Endothelial cell of umbilical vein (primary cell): Measurements from ENCODE around the gene STK10. TPM values are rescaled to one million over a fixed set of nuclear protein-coding genes. Genes with fewer than 3 reads are reported as not detected.

Experiments used
- BruUV-seq: library from RNA; stranded (reverse); fragments of 400-500 nt; replicated peaks from 2 replicates; lab custom pipeline; 2021; lab: Mats Ljungman, UMichigan
- CTCF ChIA-PET: fragments of 300-600, 350-600 bp; sonication (Branson Sonifier 250); formaldehyde crosslinking; loops from one replicate; lab custom pipeline; 2021; ENCODE audit warnings: antibody characterized with exemption, inconsistent platforms; lab: Charles Lee
- POLR2A ChIA-PET: fragments of 300-600, 350-600 bp; sonication (Branson Sonifier 250); formaldehyde crosslinking; loops from one replicate; lab custom pipeline; 2021; ENCODE audit warnings: antibody characterized with exemption, inconsistent platforms; lab: Charles Lee
- DNase-seq: peaks from one replicate; pipeline ENCODE4 v3.0.0-alpha.2; 2011; ENCODE audit warnings: low read depth, low spot score
- FAIRE-seq: peaks from 2 replicates; lab custom pipeline; 2011; peaks lifted over from hg19 to GRCh38; lab: Jason Lieb, UNC
- H2AFZ ChIP-seq: 2 replicates; pipeline ENCODE4 v1.6.0; 2012; ENCODE audit warnings: low read depth, low read length, control low read depth, inconsistent platforms
- H3K27ac ChIP-seq: 2 replicates; pipeline ENCODE4 v1.5.1; 2011; ENCODE audit warnings: low read depth, mild to moderate bottlenecking, control low read depth, low read length, moderate library complexity; ENCODE audit not compliant: insufficient read depth
- H3K27me3 ChIP-seq, 2 experiments: 2 replicates each; pipeline versions ENCODE4 v1.6.0 to v1.6.1; 2011; ENCODE audit warnings: low read length in 2 of 2, mixed read lengths in 1 of 2; ENCODE audit not compliant: control insufficient read depth in 2 of 2, insufficient read depth in 2 of 2
- H3K36me3 ChIP-seq, 2 experiments: 2 replicates in 1 of 2; 3 replicates in 1 of 2; pipeline ENCODE4 v1.5.1; 2011; ENCODE audit warnings: low read length in 2 of 2, mild to moderate bottlenecking in 1 of 2, moderate library complexity in 1 of 2; ENCODE audit not compliant: control insufficient read depth in 2 of 2, insufficient read depth in 2 of 2; ENCODE audit errors: extremely low read depth in 1 of 2
- H3K4me1 ChIP-seq: 3 replicates; pipeline ENCODE4 v1.5.1; 2011; ENCODE audit warnings: mild to moderate bottlenecking, low read length; ENCODE audit not compliant: control insufficient read depth, insufficient read depth; ENCODE audit errors: extremely low read depth
- H3K4me2 ChIP-seq: 2 replicates; pipeline ENCODE4 v1.6.1; 2011; ENCODE audit warnings: low read length, control low read depth, mixed read lengths; ENCODE audit not compliant: insufficient read depth
- H3K4me3 ChIP-seq, 3 experiments: fragments of 200-600 bp in 1 of 3; sonication (generic), shearing (Covaris generic) in 1 of 3; replicated peaks in 1 of 3; 2 replicates each; pipeline ENCODE4 v1.5.1; 2011 to 2016; ENCODE audit warnings: control low read depth in 3 of 3, low read length in 3 of 3, mild to moderate bottlenecking in 2 of 3, inconsistent platforms in 1 of 3, low read depth in 1 of 3, moderate library complexity in 1 of 3; ENCODE audit not compliant: insufficient read depth in 1 of 3
- H3K79me2 ChIP-seq: 2 replicates; pipeline ENCODE4 v1.6.0; 2012; ENCODE audit warnings: low read length, inconsistent platforms; ENCODE audit not compliant: control insufficient read depth, insufficient read depth
- H3K9ac ChIP-seq: replicated peaks from 2 replicates; pipeline ENCODE3; 2011; ENCODE audit warnings: low read length, control low read depth; ENCODE audit not compliant: insufficient read depth; ENCODE audit errors: extremely low read depth
- H3K9me1 ChIP-seq: replicated peaks from 3 replicates; pipeline ENCODE4 v1.6.0; 2011; ENCODE audit warnings: mild to moderate bottlenecking, low read length; ENCODE audit not compliant: control insufficient read depth, insufficient read depth; ENCODE audit errors: extremely low read depth
- H3K9me3 ChIP-seq: replicated peaks from 2 replicates; pipeline ENCODE4 v1.5.1; 2012; ENCODE audit warnings: low read length, inconsistent platforms; ENCODE audit not compliant: control insufficient read depth, insufficient read depth
- H4K20me1 ChIP-seq: replicated peaks from 2 replicates; pipeline ENCODE3; 2011; ENCODE audit warnings: mild to moderate bottlenecking, low read length; ENCODE audit not compliant: control insufficient read depth, insufficient read depth; ENCODE audit errors: extremely low read depth
- CTCF ChIP-seq, 2 donors: IDR thresholded peaks; 1 replicate in 1 of 2; 2 replicates in 1 of 2; pipeline ENCODE4 v1.5.1; 2011; ENCODE audit warnings: low read length in 2 of 2, mild to moderate bottlenecking in 2 of 2, moderate library complexity in 2 of 2, control low read depth in 1 of 2, inconsistent platforms in 1 of 2, low read depth in 1 of 2; ENCODE audit not compliant: insufficient read depth in 1 of 2; ENCODE audit errors: extremely low read depth in 1 of 2
- EZH2 ChIP-seq: IDR thresholded peaks from 2 replicates; pipeline ENCODE4 v1.6.1; 2012; ENCODE audit warnings: borderline replicate concordance, low read depth, mild to moderate bottlenecking, moderate library complexity, low read length, inconsistent platforms; ENCODE audit not compliant: severe bottlenecking
- FOS ChIP-seq: IDR thresholded peaks from 2 replicates; pipeline ENCODE4 v1.6.1; 2011; ENCODE audit warnings: mild to moderate bottlenecking, low read length, moderate library complexity, borderline replicate concordance; ENCODE audit not compliant: insufficient read depth
- JUN ChIP-seq: IDR thresholded peaks from 2 replicates; pipeline ENCODE4 v1.6.1; 2011; ENCODE audit warnings: borderline replicate concordance, low read depth; ENCODE audit not compliant: insufficient read length, insufficient read depth
- dilution Hi-C: fragments of 300-500 bp; cut with MboI; formaldehyde crosslinking; loops from one replicate; pipeline ENCODE4 v1.15.0; 2019; ENCODE audit warnings: low sequenced_read_pairs; ENCODE audit not compliant: extremely low pct_ligation_motif_present
- intact Hi-C: fragments of 100-400 bp; cut with micrococcal nuclease; formaldehyde crosslinking; loops from one replicate; pipeline ENCODE4 v1.10.0; 2022
- polyA plus RNA-seq, 4 experiments: library from polyadenylated mRNA; depleted of rRNA in 3 of 4; stranded (reverse) in 3 of 4; unstranded in 1 of 4; fragments of >200 nt; gene quantifications; 2 replicates each; pipeline versions ENCODE4 v1.2.1 to v1.2.3, GENCODE V29; 2011 to 2012; ENCODE audit warnings: missing spikeins in 1 of 4
- total RNA-seq: library from RNA; stranded (reverse); gene quantifications from 2 replicates; pipeline ENCODE4 v1.2.3, GENCODE V29; 2021

Gene STK10
- total and polyA plus RNA-seq, 2 donors (not counting 3 experiments of a cell fraction or from before 2014, with no cell fraction given) = 16.9 to 47.2 TPM

DNA sequence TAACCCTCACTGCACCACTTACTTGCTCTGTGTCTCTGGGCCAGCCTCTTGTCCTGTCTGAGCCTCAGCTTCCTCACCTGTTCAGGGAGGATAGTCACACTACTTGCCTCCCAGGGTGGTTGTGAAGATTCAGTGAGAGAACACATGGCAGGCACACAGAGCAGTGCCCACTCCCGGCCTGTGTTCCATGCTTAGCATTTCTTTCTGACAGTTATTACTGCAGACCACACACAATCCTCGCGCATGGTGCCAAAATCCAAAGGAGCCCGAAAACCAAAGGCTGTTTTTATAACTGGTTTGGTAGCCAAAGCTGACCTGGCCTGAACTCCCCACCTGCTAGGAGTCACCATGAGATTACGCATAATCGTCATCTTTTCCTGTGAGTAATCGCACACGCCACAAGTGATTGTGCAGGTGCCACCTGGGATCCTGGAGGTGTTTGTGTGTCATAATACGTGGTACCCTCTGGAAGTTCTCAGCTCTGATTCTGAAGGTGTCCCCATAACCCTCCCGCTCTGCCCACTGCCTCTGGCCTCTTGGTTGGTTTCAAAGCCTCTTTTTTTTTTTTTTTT lies 97.0 kb downstream of the STK10 start:
- H3K4me1 ChIP-seq = no peaks in the 10 kb centered on the region
- FAIRE-seq (no peak), DNase-seq (no peak)
- no peak overlapping the region for H3K4me3 ChIP-seq
- H3K27me3 ChIP-seq = no peaks in the 10 kb centered on the region
- H3K9ac ChIP-seq = no peak overlapping the region
- H3K9me3 ChIP-seq = no peaks in the 10 kb centered on the region
- no peak for TF ChIP-seq FOS
- no peak for TF ChIP-seq JUN
- no peak for TF ChIP-seq CTCF (IDR thresholded peaks at IDR 0.05; ENCODE audit: extremely low read depth in 1 of 2, insufficient read depth in 1 of 2, low read depth in 1 of 2, low read length in 2 of 2)
- TF ChIP-seq EZH2 = no peak
- H3K9me1 ChIP-seq = no peaks in the 10 kb centered on the region
- dilution Hi-C loops = no loop called here
- H3K27ac ChIP-seq = no peak overlapping the region
- no peaks in the 10 kb centered on the region for H3K79me2 ChIP-seq
- H4K20me1 ChIP-seq = no peaks in the 10 kb centered on the region
- CTCF ChIA-PET = interaction anchor here (0.6 to 1.7 kb wide), 2 partner anchors 98 to 300 kb away, joined by 3 to 5 read pairs; partner anchors contain the start of gene STK10
- no peak overlapping the region for H2AFZ ChIP-seq
- H3K36me3 ChIP-seq = peaks cover 0 to 12% of the 10 kb centered on the region in 2 experiments
- BruUV-seq = no TSS peak
- intact Hi-C loops = no loop called here
- POLR2A ChIA-PET = interaction anchor here (0.6 kb wide), 1 partner anchor 95 kb away, joined by 5 read pairs; no protein-coding TSS in a partner anchor
- no peak overlapping the region for H3K4me2 ChIP-seq
